OCI-LY3 (cell line): ENCODE results near the gene ZFX.

Experiments used
- EZH2phosphoT487 ChIP-seq: fragments of 200-600 bp; shearing (Covaris generic); IDR thresholded peaks from 2 replicates; pipeline ENCODE4 v1.6.1; 2018; ENCODE audit warnings: antibody characterized with exemption, mixed run types, low read depth
- TF ChIP-seq, protein P1 (sequence below): fragments of 200-600, 300-600 bp; sonication (generic); IDR thresholded peaks from 2 replicates; pipeline ENCODE4 v1.5.1; 2014; ENCODE audit warnings: antibody characterized with exemption, low read length, low read depth

DNA sequence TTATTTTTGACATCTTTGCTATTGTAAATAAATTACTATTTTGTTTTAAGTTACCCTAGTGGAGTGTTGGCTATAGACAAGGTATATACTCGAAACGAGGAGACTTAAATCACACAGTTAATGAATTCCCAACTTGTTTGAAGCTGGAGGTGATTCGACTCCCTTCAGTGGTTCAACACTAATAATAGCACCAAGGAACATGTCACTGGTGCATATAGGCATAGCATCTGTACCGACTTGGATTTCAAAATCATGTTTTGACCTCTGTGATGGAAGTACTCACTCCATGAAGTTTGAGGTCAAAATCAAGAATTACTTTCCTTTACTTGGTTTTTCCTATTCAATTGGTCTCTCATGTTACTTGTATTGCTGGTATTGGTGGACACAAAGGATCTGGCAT lies 66.5 kb downstream of the ZFX start:
- TF ChIP-seq, protein P1, sequence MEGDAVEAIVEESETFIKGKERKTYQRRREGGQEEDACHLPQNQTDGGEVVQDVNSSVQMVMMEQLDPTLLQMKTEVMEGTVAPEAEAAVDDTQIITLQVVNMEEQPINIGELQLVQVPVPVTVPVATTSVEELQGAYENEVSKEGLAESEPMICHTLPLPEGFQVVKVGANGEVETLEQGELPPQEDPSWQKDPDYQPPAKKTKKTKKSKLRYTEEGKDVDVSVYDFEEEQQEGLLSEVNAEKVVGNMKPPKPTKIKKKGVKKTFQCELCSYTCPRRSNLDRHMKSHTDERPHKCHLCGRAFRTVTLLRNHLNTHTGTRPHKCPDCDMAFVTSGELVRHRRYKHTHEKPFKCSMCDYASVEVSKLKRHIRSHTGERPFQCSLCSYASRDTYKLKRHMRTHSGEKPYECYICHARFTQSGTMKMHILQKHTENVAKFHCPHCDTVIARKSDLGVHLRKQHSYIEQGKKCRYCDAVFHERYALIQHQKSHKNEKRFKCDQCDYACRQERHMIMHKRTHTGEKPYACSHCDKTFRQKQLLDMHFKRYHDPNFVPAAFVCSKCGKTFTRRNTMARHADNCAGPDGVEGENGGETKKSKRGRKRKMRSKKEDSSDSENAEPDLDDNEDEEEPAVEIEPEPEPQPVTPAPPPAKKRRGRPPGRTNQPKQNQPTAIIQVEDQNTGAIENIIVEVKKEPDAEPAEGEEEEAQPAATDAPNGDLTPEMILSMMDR, result no peak
- TF ChIP-seq EZH2phosphoT487, result no peak
